HG02885 (cell line): ENCODE results near the gene METTL1.

Experiments used
- ATAC-seq: cut with Tn5 transposase; IDR thresholded peaks from one replicate; pipeline ENCODE4 v1.9.1; 2021; ENCODE audit warnings: mild to moderate bottlenecking; ENCODE audit not compliant: unreplicated experiment, poor library complexity

Gene METTL1

GRCh38 chr12:57771236-57771872, 551 bp downstream of the METTL1 start:
- peak; percentile 80 for ATAC-seq

GRCh38 chr12:57770734-57771133, 1.2 kb downstream of the METTL1 start:
- no peak for ATAC-seq

GRCh38 chr12:57769594-57769993, 2.3 kb downstream of the METTL1 start:
- ATAC-seq = no peak

GRCh38 chr12:57767876-57768275, 4.0 kb downstream of the METTL1 start:
- no peak for ATAC-seq

GRCh38 chr12:57767305-57767698, 4.6 kb downstream of the METTL1 start:
- no peak for ATAC-seq

- ATAC-seq = no peak
These were observed 5.2 kb downstream of the METTL1 start, which contains the start of gene CYP27B1 for GRCh38 chr12:57766464-57767304. TSS of gene CYP27B1 (minus strand) at chr12:57767078. CDS start at chr12:57767041, 37 bp downstream.

GRCh38 chr12:57765698-57766463, 6.0 kb downstream of the METTL1 start:
- no peak for ATAC-seq

GRCh38 chr12:57765003-57765697, 6.8 kb downstream of the METTL1 start:
- ATAC-seq = peak; percentile 76

GRCh38 chr12:57764662-57765002, 7.3 kb downstream of the METTL1 start:
- ATAC-seq = peak; percentile 10

GRCh38 chr12:57763881-57764661, 7.8 kb downstream of the METTL1 start:
- ATAC-seq = no peak

GRCh38 chr12:57762463-57762862, 9.4 kb downstream of the METTL1 start:
- ATAC-seq = no peak

GRCh38 chr12:57761391-57761998, 10.4 kb downstream of the METTL1 start:
- ATAC-seq = no peak

- ATAC-seq = no peak
These were observed 11.4 kb downstream of the METTL1 start for GRCh38 chr12:57760347-57760982.

GRCh38 chr12:57759360-57759980, 12.4 kb downstream of the METTL1 start:
- peak; percentile 27 for ATAC-seq

GRCh38 chr12:57758552-57759359, 13.1 kb downstream of the METTL1 start:
- no peak for ATAC-seq

GRCh38 chr12:57757771-57758170, 14.1 kb downstream of the METTL1 start:
- ATAC-seq = no peak
